Parathyroid adenoma (tissue), 2 donors: ENCODE data around the gene DMD.

Experiments used
- H2AFZ ChIP-seq: fragments of 300-600 bp; sonication (generic); one replicate; pipeline ENCODE4 v1.7.0; 2017; ENCODE audit warnings: antibody characterized with exemption, mild to moderate bottlenecking
- H3K27ac ChIP-seq: fragments of 300-600 bp; sonication (generic); one replicate; pipeline ENCODE4 v1.7.0; 2017
- H3K27me3 ChIP-seq: fragments of 300-600 bp; sonication (generic); one replicate; pipeline ENCODE4 v1.7.0; 2017; ENCODE audit warnings: low read length; ENCODE audit not compliant: control insufficient read depth, insufficient read depth
- H3K36me3 ChIP-seq: fragments of 300-600 bp; sonication (generic); one replicate; pipeline ENCODE4 v1.7.0; 2017; ENCODE audit warnings: low read length; ENCODE audit not compliant: control insufficient read depth, insufficient read depth
- H3K4me1 ChIP-seq: fragments of 300-600 bp; sonication (generic); one replicate; pipeline ENCODE4 v1.7.0; 2017; ENCODE audit warnings: control low read depth
- H3K4me2 ChIP-seq: fragments of 300-600 bp; sonication (generic); one replicate; pipeline ENCODE4 v1.7.0; 2017; ENCODE audit warnings: low read length
- H3K4me3 ChIP-seq: fragments of 300-600 bp; sonication (generic); one replicate; pipeline ENCODE4 v1.7.0; 2017; ENCODE audit warnings: low read depth, low read length
- H3K79me2 ChIP-seq: fragments of 300-600 bp; sonication (generic); one replicate; pipeline ENCODE4 v1.7.0; 2017; ENCODE audit warnings: control low read depth
- H3K9ac ChIP-seq: fragments of 300-600 bp; sonication (generic); one replicate; pipeline ENCODE4 v1.7.0; 2017; ENCODE audit warnings: mild to moderate bottlenecking
- H3K9me3 ChIP-seq: fragments of 300-600 bp; sonication (generic); one replicate; pipeline ENCODE4 v1.7.0; 2017; ENCODE audit warnings: low read length; ENCODE audit not compliant: control insufficient read depth
- CTCF ChIP-seq: fragments of 300-600 bp; sonication (generic); IDR thresholded peaks from one replicate; pipeline ENCODE4 v1.7.0; 2017; ENCODE audit warnings: antibody characterized with exemption, mild to moderate bottlenecking
- donor health status: primary hyperparathyroidism.

Gene DMD

GRCh38 chrX:31232506-31232905 lies 1978.8 kb downstream of the DMD start:
- no peak for TF ChIP-seq CTCF
- no peak overlapping the region for H3K27ac ChIP-seq

GRCh38 chrX:31228909-31229308 lies 1982.4 kb downstream of the DMD start:
- H3K79me2 ChIP-seq = no peaks in the 10 kb centered on the region
- TF ChIP-seq CTCF = no peak
- no peak overlapping the region for H3K4me3 ChIP-seq
- no peaks in the 10 kb centered on the region for H3K9me3 ChIP-seq
- no peak overlapping the region for H3K27ac ChIP-seq
- H2AFZ ChIP-seq = no peak overlapping the region
- H3K36me3 ChIP-seq = no peaks in the 10 kb centered on the region
- H3K4me2 ChIP-seq = no peak overlapping the region
- H3K9ac ChIP-seq = no peak overlapping the region
- no peaks in the 10 kb centered on the region for H3K4me1 ChIP-seq
- H3K27me3 ChIP-seq = no peaks in the 10 kb centered on the region

More at GRCh38 chrX:31232506-31232905, 1978.8 kb downstream of the DMD start:
- Histone ChIP-seq H3K27me3 (no peaks in the 10 kb centered on the region), H3K4me2 (no peak overlapping the region), H3K9ac (no peak overlapping the region), H3K4me3 (no peak overlapping the region), H3K4me1 (no peaks in the 10 kb centered on the region), H2AFZ (no peak overlapping the region), H3K36me3 (no peaks in the 10 kb centered on the region), H3K9me3 (no peaks in the 10 kb centered on the region), H3K79me2 (no peaks in the 10 kb centered on the region)

GRCh38 chrX:31228415-31228832 lies 1982.9 kb downstream of the DMD start:
- TF ChIP-seq CTCF = no peak
- H3K9ac ChIP-seq = no peak overlapping the region
- H3K27ac ChIP-seq = no peak overlapping the region

DNA sequence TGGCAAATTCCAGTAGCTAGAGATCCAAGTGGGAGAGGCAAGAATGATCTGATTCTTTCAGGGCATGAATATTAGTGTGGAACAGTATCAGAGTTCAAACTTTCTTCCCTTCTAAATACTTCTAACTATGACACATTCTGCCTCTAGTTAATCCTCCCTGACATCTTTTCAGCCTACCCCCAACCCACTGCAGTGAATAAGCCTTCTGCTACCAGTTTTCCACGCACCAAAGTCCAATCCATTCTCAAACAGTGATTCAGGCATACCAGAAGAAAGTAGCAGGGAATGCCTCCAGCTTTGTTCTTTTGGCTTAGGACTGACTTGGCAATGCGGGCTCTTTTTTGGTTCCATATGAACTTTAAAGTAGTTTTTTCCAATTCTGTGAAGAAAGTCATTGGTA lies 1984.1 kb downstream of the DMD start:
- H3K4me1 ChIP-seq = no peaks in the 10 kb centered on the region
- H3K79me2 ChIP-seq = no peaks in the 10 kb centered on the region
- no peak overlapping the region for H3K27ac ChIP-seq
- no peak overlapping the region for H3K4me3 ChIP-seq
- no peak overlapping the region for H3K4me2 ChIP-seq
- H2AFZ ChIP-seq = no peak overlapping the region
- H3K9me3 ChIP-seq = no peaks in the 10 kb centered on the region
- H3K36me3 ChIP-seq = no peaks in the 10 kb centered on the region
- no peaks in the 10 kb centered on the region for H3K27me3 ChIP-seq
- H3K9ac ChIP-seq = no peak overlapping the region
- no peak for TF ChIP-seq CTCF

More at GRCh38 chrX:31228415-31228832, 1982.9 kb downstream of the DMD start:
- Histone ChIP-seq H2AFZ (no peak overlapping the region), H3K27me3 (no peaks in the 10 kb centered on the region), H3K36me3 (no peaks in the 10 kb centered on the region), H3K79me2 (no peaks in the 10 kb centered on the region), H3K4me2 (no peak overlapping the region), H3K4me1 (no peaks in the 10 kb centered on the region), H3K9me3 (no peaks in the 10 kb centered on the region), H3K4me3 (no peak overlapping the region)

GRCh38 chrX:31225819-31226218 lies 1985.5 kb downstream of the DMD start:
- Histone ChIP-seq H3K27me3 (no peaks in the 10 kb centered on the region), H3K79me2 (no peaks in the 10 kb centered on the region), H3K4me3 (no peak overlapping the region), H3K36me3 (no peaks in the 10 kb centered on the region), H3K9ac (no peak overlapping the region), H3K4me2 (no peak overlapping the region), H3K4me1 (no peaks in the 10 kb centered on the region), H3K9me3 (no peaks in the 10 kb centered on the region), H3K27ac (no peak overlapping the region), H2AFZ (no peak overlapping the region)
- no peak for TF ChIP-seq CTCF
